HEK293 (cell line): ENCODE data around the gene STX16.

Experiments
- CTCF ChIA-PET: fragments of 350-600 bp; formaldehyde crosslinking; extraction: SDS; loops from one replicate; lab custom pipeline; 2021; ENCODE audit warnings: antibody characterized with exemption; lab: Yijun Ruan, JAX
- POLR2A ChIA-PET: fragments of 300-600 bp; formaldehyde crosslinking; extraction: SDS; loops from one replicate; lab custom pipeline; 2020; ENCODE audit warnings: antibody characterized with exemption, inconsistent platforms; lab: Yijun Ruan, JAX
- H3K27ac ChIP-seq: fragments of 200-500 bp; sonication (Bioruptor generic); 2 replicates; pipeline ENCODE4 v1.5.1; 2014; ENCODE audit warnings: low read depth, low read length, control low read depth, inconsistent platforms; ENCODE audit errors: extremely low read depth
- H3K36me3 ChIP-seq, 2 experiments: fragments of 200-500 bp in 1 of 2; sonication (Bioruptor generic) in 1 of 2; 1 replicate in 1 of 2; 2 replicates in 1 of 2; pipeline ENCODE4 v1.5.1; 2014 to 2017; ENCODE audit warnings: inconsistent platforms in 2 of 2, low read length in 2 of 2; ENCODE audit not compliant: control insufficient read depth in 2 of 2, insufficient read depth in 1 of 2
- H3K4me1 ChIP-seq: fragments of 200-500 bp; sonication (Bioruptor generic); 2 replicates; pipeline ENCODE4 v1.5.1; 2014; ENCODE audit warnings: mild to moderate bottlenecking, low read length, inconsistent platforms; ENCODE audit not compliant: control insufficient read depth, insufficient read depth
- H3K4me3 ChIP-seq: 2 replicates; pipeline ENCODE4 v1.5.1; 2011; ENCODE audit warnings: low read depth, mild to moderate bottlenecking, control low read depth, low read length, moderate library complexity
- H3K9me3 ChIP-seq: fragments of 200-500 bp; sonication (Bioruptor generic); 2 replicates; pipeline ENCODE4 v1.5.1; 2014; ENCODE audit warnings: low read depth, low read length, inconsistent platforms; ENCODE audit not compliant: control insufficient read depth, insufficient read depth
- AEBP2 ChIP-seq: fragments of 450-650 bp; formaldehyde crosslinking; IDR thresholded peaks from 2 replicates; pipeline ENCODE4 v1.5.1; 2016; ENCODE audit warnings: missing biosample characterization, missing genetic modification characterization, borderline replicate concordance
- EGR2 ChIP-seq: fragments of 450-650 bp; formaldehyde crosslinking; IDR thresholded peaks from 2 replicates; pipeline ENCODE4 v1.5.1; 2016; ENCODE audit warnings: low read depth, missing biosample characterization, missing genetic modification characterization
- ZBTB49 ChIP-seq: fragments of 450-650 bp; formaldehyde crosslinking; IDR thresholded peaks from 2 replicates; pipeline ENCODE4 v1.5.1; 2016; ENCODE audit warnings: missing biosample characterization, missing genetic modification characterization, low read depth
- ZBTB6 ChIP-seq: fragments of 450-650 bp; formaldehyde crosslinking; IDR thresholded peaks from 2 replicates; pipeline ENCODE4 v1.5.1; 2017; ENCODE audit warnings: missing biosample characterization, missing genetic modification characterization
- ZFP37 ChIP-seq: fragments of 450-650 bp; formaldehyde crosslinking; IDR thresholded peaks from 2 replicates; pipeline ENCODE4 v1.5.1; 2016; ENCODE audit warnings: missing biosample characterization, missing genetic modification characterization
- ZNF112 ChIP-seq: fragments of 450-650 bp; formaldehyde crosslinking; IDR thresholded peaks from 2 replicates; pipeline ENCODE4 v1.5.0; 2017; ENCODE audit warnings: missing biosample characterization, missing genetic modification characterization
- ZNF121 ChIP-seq: fragments of 450-650 bp; formaldehyde crosslinking; IDR thresholded peaks from 2 replicates; pipeline ENCODE4 v1.5.1; 2016; ENCODE audit warnings: missing biosample characterization, missing genetic modification characterization
- ZNF280D ChIP-seq: fragments of 450-650 bp; formaldehyde crosslinking; IDR thresholded peaks from 2 replicates; pipeline ENCODE4 v1.5.1; 2016; ENCODE audit warnings: missing biosample characterization, missing genetic modification characterization
- ZNF350 ChIP-seq: fragments of 450-650 bp; formaldehyde crosslinking; IDR thresholded peaks from 2 replicates; pipeline ENCODE4 v1.5.0; 2017; ENCODE audit warnings: missing biosample characterization, mild to moderate bottlenecking, missing genetic modification characterization
- ZNF404 ChIP-seq: fragments of 450-650 bp; formaldehyde crosslinking; IDR thresholded peaks from 2 replicates; pipeline ENCODE4 v1.5.1; 2017; ENCODE audit warnings: missing biosample characterization, missing genetic modification characterization
- ZNF530 ChIP-seq: fragments of 450-650 bp; formaldehyde crosslinking; IDR thresholded peaks from 2 replicates; pipeline ENCODE4 v1.5.1; 2016; ENCODE audit warnings: low read depth, missing biosample characterization, missing genetic modification characterization
- ZNF600 ChIP-seq: fragments of 450-650 bp; formaldehyde crosslinking; IDR thresholded peaks from 2 replicates; pipeline ENCODE4 v1.5.1; 2016; ENCODE audit warnings: missing biosample characterization, missing genetic modification characterization
- ZNF623 ChIP-seq: fragments of 450-650 bp; formaldehyde crosslinking; IDR thresholded peaks from 2 replicates; pipeline ENCODE4 v1.5.1; 2016; ENCODE audit warnings: missing biosample characterization, missing genetic modification characterization
- ZNF629 ChIP-seq: fragments of 450-650 bp; formaldehyde crosslinking; IDR thresholded peaks from 2 replicates; pipeline ENCODE4 v1.5.1; 2017; ENCODE audit warnings: missing biosample characterization, missing genetic modification characterization
- ZNF747 ChIP-seq: fragments of 450-650 bp; formaldehyde crosslinking; IDR thresholded peaks from 2 replicates; pipeline ENCODE4 v1.5.1; 2016; ENCODE audit warnings: missing biosample characterization, missing genetic modification characterization
- ZNF785 ChIP-seq: fragments of 450-650 bp; formaldehyde crosslinking; IDR thresholded peaks from 2 replicates; pipeline ENCODE4 v1.5.1; 2016; ENCODE audit warnings: missing biosample characterization, missing genetic modification characterization
- ZSCAN30 ChIP-seq: fragments of 450-650 bp; IDR thresholded peaks from 2 replicates; pipeline ENCODE4 v1.5.1; 2018; ENCODE audit warnings: missing biosample characterization, mild to moderate bottlenecking, missing genetic modification characterization, moderate library complexity

STX16 gene

GRCh38 chr20:58608096-58608840, 42.8 kb upstream of the STX16 start:
- H3K4me1 ChIP-seq, result no peaks in the 10 kb centered on the region
- H3K4me3 ChIP-seq, result no peak overlapping the region
- no peaks in the 10 kb centered on the region for H3K36me3 ChIP-seq
- ChIA-PET CTCF (no interaction called here), POLR2A (no interaction called here)
- H3K27ac ChIP-seq, result no peak overlapping the region
- no peak for TF ChIP-seq ZNF629 (tag by site-specific recombination)
- TF ChIP-seq ZNF350, result no peak
- TF ChIP-seq ZNF600, result no peak
- TF ChIP-seq, all 188 proteins: peak for 0
- H3K9me3 ChIP-seq, result no peaks in the 10 kb centered on the region

- ChIA-PET POLR2A (no interaction called here), CTCF (no interaction called here)
- Histone ChIP-seq H3K4me3 (no peak overlapping the region), H3K36me3 (no peaks in the 10 kb centered on the region), H3K27ac (no peak overlapping the region), H3K9me3 (no peaks in the 10 kb centered on the region), H3K4me1 (no peaks in the 10 kb centered on the region)
- no peak for TF ChIP-seq EGR2 (tag by site-specific recombination)
- TF ChIP-seq ZFP37 (tag by site-specific recombination), result no peak
- TF ChIP-seq ZNF747 (tag by site-specific recombination), result no peak
- TF ChIP-seq AEBP2 (tag by site-specific recombination), result no peak
- TF ChIP-seq ZBTB6, result no peak
These were observed 42.1 kb upstream of the STX16 start for GRCh38 chr20:58609026-58609425.

GRCh38 chr20:58610071-58610800, 40.8 kb upstream of the STX16 start:
- no peak overlapping the region for H3K4me3 ChIP-seq
- H3K4me1 ChIP-seq, result no peaks in the 10 kb centered on the region
- ChIA-PET POLR2A (no interaction called here), CTCF (no interaction called here)
- no peaks in the 10 kb centered on the region for H3K9me3 ChIP-seq
- TF ChIP-seq ZNF623 (tag by site-specific recombination) (0 out of 2 replicates have a peak, but pooled peaks have one; percentile 12), ZBTB49 (tag by site-specific recombination) (no peak)
- no peak overlapping the region for H3K27ac ChIP-seq
- H3K36me3 ChIP-seq, result no peaks in the 10 kb centered on the region

GRCh38 chr20:58610811-58611210, 40.3 kb upstream of the STX16 start:
- Histone ChIP-seq H3K4me1 (no peaks in the 10 kb centered on the region), H3K9me3 (no peaks in the 10 kb centered on the region), H3K36me3 (no peaks in the 10 kb centered on the region), H3K27ac (no peak overlapping the region), H3K4me3 (no peak overlapping the region)
- CTCF ChIA-PET, result no interaction called here
- POLR2A ChIA-PET, result no interaction called here
- TF ChIP-seq ZNF404 (tag by site-specific recombination) (no peak), ZBTB6 (no peak), ZNF530 (tag by site-specific recombination) (no peak), ZSCAN30 (no peak), ZNF785 (tag by site-specific recombination) (no peak), ZNF280D (tag by site-specific recombination) (no peak), ZNF112 (tag by site-specific recombination) (no peak), ZNF121 (tag by site-specific recombination) (no peak)
